ENCODE data around the gene SLIT3. TPM values are rescaled to one million over a fixed set of nuclear protein-coding genes. Genes with fewer than 3 reads are reported as not detected.

The SLIT3 gene
- total and polyA plus RNA-seq, 2 experiments from 2014 or later: 58.4 to 96.7 TPM

DNA sequence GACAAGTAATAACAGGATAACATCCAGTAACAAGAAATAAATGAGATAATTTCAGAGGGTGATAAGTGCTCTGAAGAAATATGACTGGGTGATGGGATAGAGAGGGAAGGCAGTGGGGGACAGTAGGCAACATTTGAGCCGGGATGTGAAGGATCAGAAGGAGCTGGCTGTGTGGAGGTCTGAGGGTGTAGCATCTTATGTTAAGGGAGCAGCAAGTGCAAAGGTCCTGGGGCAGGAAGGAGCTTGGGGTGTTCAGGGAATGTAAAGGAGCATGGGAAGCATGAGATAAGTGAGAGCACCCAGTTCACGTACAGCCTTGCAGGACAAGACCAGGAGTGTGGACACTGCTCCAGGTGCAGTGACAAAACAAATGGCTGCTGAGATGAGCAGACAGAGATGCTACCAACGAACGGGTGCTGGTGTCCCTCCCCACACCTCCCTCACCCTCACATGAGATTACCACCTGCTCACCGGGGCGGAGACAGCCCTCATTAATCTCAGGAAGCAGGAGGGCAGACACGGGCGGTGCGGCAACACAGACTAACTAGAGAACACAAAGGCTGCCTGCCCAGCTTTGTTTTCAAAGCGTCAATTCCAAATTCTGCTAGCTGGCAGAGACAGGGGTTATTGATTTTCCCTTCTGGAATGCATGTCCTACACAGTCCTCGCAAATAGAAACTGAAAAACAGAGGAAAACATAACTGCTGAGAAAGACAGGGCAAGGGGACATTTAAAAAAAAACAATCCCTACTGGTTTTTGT lies 423.6 kb downstream of the SLIT3 start:
- no peak overlapping the region for H3K27ac ChIP-seq
- no peaks in the 10 kb centered on the region for H3K9me3 ChIP-seq (ENCODE audit: low read depth)
- no peaks in the 10 kb centered on the region for H4K20me1 ChIP-seq (ENCODE audit: insufficient read depth, poor library complexity, severe bottlenecking)
- no peaks in the 10 kb centered on the region for H3K36me3 ChIP-seq (replicated peaks; ENCODE audit: insufficient read depth, low read depth)
- H3K4me2 ChIP-seq: no peak overlapping the region
- H3K79me2 ChIP-seq: no peaks in the 10 kb centered on the region
- H3K4me3 ChIP-seq: no peak overlapping the region
- H3K27me3 ChIP-seq: no peaks in the 10 kb centered on the region
- H2AFZ ChIP-seq: no peak overlapping the region
- H3K4me1 ChIP-seq (ENCODE audit: insufficient read depth): peaks cover 28% of the 10 kb centered on the region
- no peak for TF ChIP-seq CTCF (IDR thresholded peaks at IDR 0.05; ENCODE audit: poor library complexity)
- TF ChIP-seq EZH2 (IDR thresholded peaks at IDR 0.05; ENCODE audit: borderline replicate concordance): no peak
- no peak for TF ChIP-seq EZH2phosphoT487 (IDR thresholded peaks at IDR 0.05; ENCODE audit: low read depth, severe bottlenecking, unreplicated experiment)
- no peak for DNase-seq (ENCODE audit: low spot score)
- WGBS (ENCODE audit: low lambda C conversion rate, missing lambda C conversion rate): 68% methylated on average over 11 of the region's 11 CpGs
- no peaks in the 10 kb centered on the region for H3K9me2 ChIP-seq (replicated peaks; ENCODE audit: insufficient read depth)

- Histone ChIP-seq H3K4me1 (ENCODE audit: insufficient read depth) (peaks cover 19% of the 10 kb centered on the region), H3K36me3 (replicated peaks; ENCODE audit: insufficient read depth, low read depth) (no peaks in the 10 kb centered on the region), H3K9me3 (ENCODE audit: low read depth) (no peaks in the 10 kb centered on the region), H3K4me2 (no peak overlapping the region), H3K27ac (peak overlapping the region; percentile 75), H3K9me2 (replicated peaks; ENCODE audit: insufficient read depth) (no peaks in the 10 kb centered on the region), H3K27me3 (no peaks in the 10 kb centered on the region), H4K20me1 (ENCODE audit: insufficient read depth, poor library complexity, severe bottlenecking) (no peaks in the 10 kb centered on the region), H3K4me3 (no peak overlapping the region), H2AFZ (no peak overlapping the region), H3K79me2 (no peaks in the 10 kb centered on the region)
- no peak for DNase-seq (ENCODE audit: low spot score)
- no peak for TF ChIP-seq CTCF (IDR thresholded peaks at IDR 0.05; ENCODE audit: poor library complexity)
- TF ChIP-seq EZH2 (IDR thresholded peaks at IDR 0.05; ENCODE audit: borderline replicate concordance): no peak
- no peak for TF ChIP-seq EZH2phosphoT487 (IDR thresholded peaks at IDR 0.05; ENCODE audit: low read depth, severe bottlenecking, unreplicated experiment)
- 80% methylated on average over 3 of the region's 3 CpGs for WGBS (ENCODE audit: low lambda C conversion rate, missing lambda C conversion rate)
Observed at GRCh38 chr5:168876419-168876818, 424.5 kb downstream of the SLIT3 start.

GRCh38 chr5:168875832-168876231 lies 425.1 kb downstream of the SLIT3 start:
- peak; percentile 55 for DNase-seq (ENCODE audit: low spot score)
- H3K27me3 ChIP-seq: no peaks in the 10 kb centered on the region
- WGBS (ENCODE audit: low lambda C conversion rate, missing lambda C conversion rate): 41% methylated on average over 5 of the region's 5 CpGs

More at GRCh38 chr5:168875832-168876231, 425.1 kb downstream of the SLIT3 start:
- H4K20me1 ChIP-seq (ENCODE audit: insufficient read depth, poor library complexity, severe bottlenecking): no peaks in the 10 kb centered on the region
- no peaks in the 10 kb centered on the region for H3K79me2 ChIP-seq
- H3K4me2 ChIP-seq: no peak overlapping the region
- TF ChIP-seq EZH2phosphoT487 (IDR thresholded peaks at IDR 0.05; ENCODE audit: low read depth, severe bottlenecking, unreplicated experiment) (no peak), CTCF (IDR thresholded peaks at IDR 0.05; ENCODE audit: poor library complexity) (no peak), EZH2 (IDR thresholded peaks at IDR 0.05; ENCODE audit: borderline replicate concordance) (no peak)
- no peaks in the 10 kb centered on the region for H3K9me3 ChIP-seq (ENCODE audit: low read depth)
- peaks cover 15% of the 10 kb centered on the region for H3K4me1 ChIP-seq (ENCODE audit: insufficient read depth)
- no peaks in the 10 kb centered on the region for H3K36me3 ChIP-seq (replicated peaks; ENCODE audit: insufficient read depth, low read depth)
- H3K9me2 ChIP-seq (replicated peaks; ENCODE audit: insufficient read depth): no peaks in the 10 kb centered on the region
- peak overlapping the region; percentile 86 for H3K27ac ChIP-seq
- no peak overlapping the region for H3K4me3 ChIP-seq
- H2AFZ ChIP-seq: no peak overlapping the region
